ENCODE results near the gene HOXC10.

HOXC10 gene

GRCh38 chr12:54018468-54018984 is 33.6 kb downstream of the HOXC10 start:
- Histone ChIP-seq H3K4me1 (ENCODE audit: control insufficient read depth, insufficient read depth, low read length) (peaks cover 27% of the 10 kb centered on the region; the same call in 1 of the 2 replicates), H3K9ac (ENCODE audit: low read depth, low read length) (no peak overlapping the region), H3K9me3 (ENCODE audit: control insufficient read depth, insufficient read depth, low read length) (no peaks in the 10 kb centered on the region), H3K4me3 (ENCODE audit: low read depth, low read length) (peak overlapping the region; percentile 34; the same call in 1 of the 2 replicates), H3K27ac (ENCODE audit: low read depth, low read length) (no peak overlapping the region), H3K27me3 (ENCODE audit: control insufficient read depth, insufficient read depth, low read length) (peaks cover 100% of the 10 kb centered on the region), H3K36me3 (ENCODE audit: control insufficient read depth, insufficient read depth, low read length) (no peaks in the 10 kb centered on the region)

- Histone ChIP-seq H3K36me3 (ENCODE audit: control insufficient read depth, insufficient read depth, low read length) (no peaks in the 10 kb centered on the region), H3K4me3 (ENCODE audit: low read depth, low read length) (no peak overlapping the region), H3K27me3 (ENCODE audit: control insufficient read depth, insufficient read depth, low read length) (peaks cover 100% of the 10 kb centered on the region), H3K9ac (ENCODE audit: low read depth, low read length) (no peak overlapping the region), H3K4me1 (ENCODE audit: control insufficient read depth, insufficient read depth, low read length) (peaks cover 23% of the 10 kb centered on the region; the same call in 1 of the 2 replicates), H3K9me3 (ENCODE audit: control insufficient read depth, insufficient read depth, low read length) (no peaks in the 10 kb centered on the region), H3K27ac (ENCODE audit: low read depth, low read length) (no peak overlapping the region)
Observed at GRCh38 chr12:54019091-54019811, 34.3 kb downstream of the HOXC10 start.

GRCh38 chr12:54019924-54020590 is 35.1 kb downstream of the HOXC10 start:
- Histone ChIP-seq H3K4me1 (ENCODE audit: control insufficient read depth, insufficient read depth, low read length) (peaks cover 21% of the 10 kb centered on the region; the same call in 1 of the 2 replicates), H3K36me3 (ENCODE audit: control insufficient read depth, insufficient read depth, low read length) (no peaks in the 10 kb centered on the region), H3K4me3 (ENCODE audit: low read depth, low read length) (no peak overlapping the region), H3K27ac (ENCODE audit: low read depth, low read length) (no peak overlapping the region), H3K9ac (ENCODE audit: low read depth, low read length) (no peak overlapping the region), H3K27me3 (ENCODE audit: control insufficient read depth, insufficient read depth, low read length) (peaks cover 100% of the 10 kb centered on the region), H3K9me3 (ENCODE audit: control insufficient read depth, insufficient read depth, low read length) (no peaks in the 10 kb centered on the region)

- no peak overlapping the region for H3K27ac ChIP-seq (ENCODE audit: low read depth, low read length)
- H3K4me3 ChIP-seq (ENCODE audit: low read depth, low read length), result no peak overlapping the region
- no peak overlapping the region for H3K9ac ChIP-seq (ENCODE audit: low read depth, low read length)
- H3K27me3 ChIP-seq (ENCODE audit: control insufficient read depth, insufficient read depth, low read length), result peaks cover 100% of the 10 kb centered on the region
- no peaks in the 10 kb centered on the region for H3K9me3 ChIP-seq (ENCODE audit: control insufficient read depth, insufficient read depth, low read length)
- H3K4me1 ChIP-seq (ENCODE audit: control insufficient read depth, insufficient read depth, low read length), result peaks cover 21% of the 10 kb centered on the region; the same call in 1 of the 2 replicates
- no peaks in the 10 kb centered on the region for H3K36me3 ChIP-seq (ENCODE audit: control insufficient read depth, insufficient read depth, low read length)
Observed at GRCh38 chr12:54020591-54021405, 35.9 kb downstream of the HOXC10 start.

GRCh38 chr12:54021432-54022013 is 36.6 kb downstream of the HOXC10 start:
- Histone ChIP-seq H3K27ac (ENCODE audit: low read depth, low read length) (no peak overlapping the region), H3K4me1 (ENCODE audit: control insufficient read depth, insufficient read depth, low read length) (peaks cover 21% of the 10 kb centered on the region; the same call in 1 of the 2 replicates), H3K9me3 (ENCODE audit: control insufficient read depth, insufficient read depth, low read length) (no peaks in the 10 kb centered on the region), H3K9ac (ENCODE audit: low read depth, low read length) (no peak overlapping the region), H3K27me3 (ENCODE audit: control insufficient read depth, insufficient read depth, low read length) (peaks cover 100% of the 10 kb centered on the region), H3K4me3 (ENCODE audit: low read depth, low read length) (no peak overlapping the region), H3K36me3 (ENCODE audit: control insufficient read depth, insufficient read depth, low read length) (no peaks in the 10 kb centered on the region)

GRCh38 chr12:54022960-54023884 is 38.3 kb downstream of the HOXC10 start:
- Histone ChIP-seq H3K27me3 (ENCODE audit: control insufficient read depth, insufficient read depth, low read length) (peaks cover 100% of the 10 kb centered on the region), H3K27ac (ENCODE audit: low read depth, low read length) (no peak overlapping the region), H3K4me3 (ENCODE audit: low read depth, low read length) (no peak overlapping the region), H3K36me3 (ENCODE audit: control insufficient read depth, insufficient read depth, low read length) (no peaks in the 10 kb centered on the region), H3K4me1 (ENCODE audit: control insufficient read depth, insufficient read depth, low read length) (peaks cover 15% of the 10 kb centered on the region; the same call in 1 of the 2 replicates), H3K9ac (ENCODE audit: low read depth, low read length) (no peak overlapping the region), H3K9me3 (ENCODE audit: control insufficient read depth, insufficient read depth, low read length) (no peaks in the 10 kb centered on the region)

- Histone ChIP-seq H3K9ac (ENCODE audit: low read depth, low read length) (no peak overlapping the region), H3K9me3 (ENCODE audit: control insufficient read depth, insufficient read depth, low read length) (no peaks in the 10 kb centered on the region), H3K36me3 (ENCODE audit: control insufficient read depth, insufficient read depth, low read length) (no peaks in the 10 kb centered on the region), H3K4me3 (ENCODE audit: low read depth, low read length) (no peak overlapping the region), H3K27me3 (ENCODE audit: control insufficient read depth, insufficient read depth, low read length) (peaks cover 100% of the 10 kb centered on the region), H3K27ac (ENCODE audit: low read depth, low read length) (no peak overlapping the region), H3K4me1 (ENCODE audit: control insufficient read depth, insufficient read depth, low read length) (peaks cover 12% of the 10 kb centered on the region; the same call in 1 of the 2 replicates)
Observed at GRCh38 chr12:54024127-54024526, 39.2 kb downstream of the HOXC10 start.

- peaks cover 9% of the 10 kb centered on the region; the same call in 1 of the 2 replicates for H3K4me1 ChIP-seq (ENCODE audit: control insufficient read depth, insufficient read depth, low read length)
- H3K4me3 ChIP-seq (ENCODE audit: low read depth, low read length), result no peak overlapping the region
- no peak overlapping the region for H3K27ac ChIP-seq (ENCODE audit: low read depth, low read length)
- peaks cover 100% of the 10 kb centered on the region for H3K27me3 ChIP-seq (ENCODE audit: control insufficient read depth, insufficient read depth, low read length)
- H3K36me3 ChIP-seq (ENCODE audit: control insufficient read depth, insufficient read depth, low read length), result no peaks in the 10 kb centered on the region
- H3K9me3 ChIP-seq (ENCODE audit: control insufficient read depth, insufficient read depth, low read length), result no peaks in the 10 kb centered on the region
- H3K9ac ChIP-seq (ENCODE audit: low read depth, low read length), result no peak overlapping the region
Observed at GRCh38 chr12:54024581-54025305, 39.8 kb downstream of the HOXC10 start.

GRCh38 chr12:54025499-54026405 is 40.8 kb downstream of the HOXC10 start:
- Histone ChIP-seq H3K4me3 (ENCODE audit: low read depth, low read length) (no peak overlapping the region), H3K27ac (ENCODE audit: low read depth, low read length) (no peak overlapping the region), H3K27me3 (ENCODE audit: control insufficient read depth, insufficient read depth, low read length) (peaks cover 100% of the 10 kb centered on the region), H3K9ac (ENCODE audit: low read depth, low read length) (no peak overlapping the region), H3K36me3 (ENCODE audit: control insufficient read depth, insufficient read depth, low read length) (no peaks in the 10 kb centered on the region), H3K4me1 (ENCODE audit: control insufficient read depth, insufficient read depth, low read length) (peaks cover 9% of the 10 kb centered on the region; the same call in 1 of the 2 replicates), H3K9me3 (ENCODE audit: control insufficient read depth, insufficient read depth, low read length) (no peaks in the 10 kb centered on the region)
